OCI-LY1 (cell line): Measurements from ENCODE around the gene KCNK7.

Source experiments
- CTCF ChIP-seq: fragments of 200-600 bp; sonication (generic), shearing (Covaris generic); IDR thresholded peaks from 2 replicates; pipeline ENCODE4 v1.5.1; 2017; ENCODE audit warnings: mild to moderate bottlenecking, antibody characterized with exemption, low read length, moderate library complexity, mixed read lengths
- EZH2 ChIP-seq: fragments of 200-600 bp; sonication (generic), shearing (Covaris generic); IDR thresholded peaks from 2 replicates; pipeline ENCODE4 v1.8.0; 2017; ENCODE audit warnings: borderline replicate concordance, mixed run types, mild to moderate bottlenecking, antibody characterized with exemption, low read length, moderate library complexity, mixed read lengths

DNA sequence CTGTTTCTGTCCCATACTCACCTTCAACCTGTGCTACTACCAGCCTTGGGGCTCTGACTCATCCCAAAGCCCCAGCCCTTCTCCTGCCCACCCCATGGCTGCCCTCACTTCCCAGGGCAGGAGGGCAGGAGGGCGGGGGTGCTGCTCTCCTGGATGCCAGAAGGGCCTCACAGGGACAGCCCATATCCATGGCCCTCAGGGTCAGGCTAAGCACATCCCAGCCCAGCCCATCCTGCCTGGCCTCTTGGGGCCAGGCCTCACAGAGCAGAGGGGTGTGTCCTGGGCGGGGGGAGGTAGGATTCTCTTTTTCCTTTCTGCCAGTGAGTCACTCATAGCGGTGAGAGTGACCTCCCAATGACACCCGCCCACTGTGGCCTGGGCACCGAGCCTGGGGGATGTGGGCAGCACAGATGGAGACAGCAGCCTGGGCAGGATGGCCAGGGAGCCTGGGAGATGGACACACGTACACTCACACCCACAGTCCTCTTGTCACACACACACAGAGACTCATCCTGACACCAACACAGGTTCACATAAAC lies 39.8 kb downstream of the KCNK7 start:
- TF ChIP-seq CTCF (no peak), EZH2 (no peak)
